GM19395 (cell line): ENCODE data around the gene PRRG4.
"Not testable (repeated sequence)": the region's sequence is repeated elsewhere in the genome, so short reads cannot be mapped to it uniquely, and the experiment has no call there.

Source experiments
- ATAC-seq: cut with Tn5 transposase; IDR thresholded peaks from one replicate; pipeline ENCODE4 v1.9.1; 2021; ENCODE audit warnings: mild to moderate bottlenecking, moderate library complexity; ENCODE audit not compliant: unreplicated experiment

The PRRG4 gene

GRCh38 chr11:32883421-32883820 is 53.7 kb downstream of the PRRG4 start:
- no peak for ATAC-seq

GRCh38 chr11:32884023-32884422 is 54.3 kb downstream of the PRRG4 start:
- no peak for ATAC-seq

- ATAC-seq = peak; percentile 63
Observed at GRCh38 chr11:32884770-32885384, 55.1 kb downstream of the PRRG4 start.

- no peak for ATAC-seq
Observed at GRCh38 chr11:32885556-32885955, 55.8 kb downstream of the PRRG4 start.

GRCh38 chr11:32886180-32886579 is 56.5 kb downstream of the PRRG4 start:
- no peak for ATAC-seq

GRCh38 chr11:32887707-32888383 is 58.1 kb downstream of the PRRG4 start:
- ATAC-seq = not testable (repeated sequence)

GRCh38 chr11:32888384-32888710 is 58.6 kb downstream of the PRRG4 start:
- ATAC-seq = not testable (repeated sequence)

- no peak for ATAC-seq
Observed at GRCh38 chr11:32888805-32889204, 59.1 kb downstream of the PRRG4 start.

GRCh38 chr11:32890843-32891656 is 61.3 kb downstream of the PRRG4 start:
- ATAC-seq = no peak

GRCh38 chr11:32891657-32892354 is 62.1 kb downstream of the PRRG4 start:
- ATAC-seq = no peak

GRCh38 chr11:32892355-32893092 is 62.8 kb downstream of the PRRG4 start, which contains the start of gene QSER1:
TSS of gene QSER1 (plus strand) at chr11:32892811. CDS start at chr11:32893126, 315 bp downstream.
- peak; percentile 75 for ATAC-seq

GRCh38 chr11:32893093-32893342 is 63.3 kb downstream of the PRRG4 start:
- ATAC-seq = no peak

GRCh38 chr11:32893343-32894148 is 63.8 kb downstream of the PRRG4 start:
- ATAC-seq = peak; percentile 37

- ATAC-seq = no peak
Observed at GRCh38 chr11:32894149-32894827, 64.6 kb downstream of the PRRG4 start.

- no peak for ATAC-seq
Observed at GRCh38 chr11:32894921-32895320, 65.2 kb downstream of the PRRG4 start.

GRCh38 chr11:32895471-32895870 is 65.7 kb downstream of the PRRG4 start:
- no peak for ATAC-seq

- no peak for ATAC-seq
Observed at GRCh38 chr11:32897103-32897502, 67.4 kb downstream of the PRRG4 start.

- peak; percentile 80 for ATAC-seq
Observed at GRCh38 chr11:32899438-32899837, 69.7 kb downstream of the PRRG4 start.

GRCh38 chr11:32902089-32902665 is 72.5 kb downstream of the PRRG4 start:
- ATAC-seq = no peak
